Thyroid gland (tissue), 4 donors: ENCODE results near the gene MYO16.

ENCODE experiments used
- CTCF ChIP-seq, 6 experiments: fragments of 200-600 bp in 3 of 6; fragments of 450-650 bp in 3 of 6; sonication (generic) in 3 of 6; IDR thresholded peaks; one replicate each; pipeline ENCODE4 v1.5.1; 2016 to 2019; ENCODE audit warnings: antibody characterized with exemption in 6 of 6, mild to moderate bottlenecking in 2 of 6, inconsistent platforms in 1 of 6, moderate library complexity in 1 of 6
- POLR2A ChIP-seq, 2 donors: fragments of 450-650 bp; IDR thresholded peaks; one replicate each; pipeline ENCODE4 v1.6.1; 2017; ENCODE audit warnings: antibody characterized with exemption in 2 of 2, mild to moderate bottlenecking in 2 of 2, moderate library complexity in 1 of 2

DNA sequence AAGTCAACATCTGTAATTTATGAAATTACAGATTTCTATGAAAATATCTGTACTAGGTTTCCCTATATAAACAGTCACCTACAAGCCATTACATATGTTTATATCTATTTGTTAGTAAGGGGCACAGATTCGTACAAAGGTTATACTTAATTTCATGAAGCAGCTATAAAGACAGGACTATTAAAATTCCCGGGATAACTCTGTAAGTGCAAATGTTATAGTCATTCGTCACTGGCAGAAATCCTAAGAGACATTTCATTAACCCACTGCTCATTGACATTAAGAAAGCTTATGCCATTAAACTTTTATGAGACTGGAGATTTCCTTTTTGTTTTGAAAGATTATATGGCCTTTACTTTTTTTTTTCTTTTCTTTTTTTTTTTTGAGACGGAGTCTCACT lies 122.9 kb downstream of the MYO16 start:
- TF ChIP-seq CTCF (IDR thresholded peaks at IDR 0.05), result no peak
- no peak for TF ChIP-seq POLR2A (IDR thresholded peaks at IDR 0.05)
